ENCODE data around the gene DIDO1.

DIDO1 gene

GRCh38 chr20:62962221-62962879, 36.0 kb upstream of the DIDO1 start:
- DNase-seq: no peak

GRCh38 chr20:62961799-62962198, 35.5 kb upstream of the DIDO1 start:
- DNase-seq: no peak

GRCh38 chr20:62961310-62961783, 35.0 kb upstream of the DIDO1 start:
- DNase-seq: no peak

GRCh38 chr20:62960446-62961309, 34.4 kb upstream of the DIDO1 start:
- DNase-seq: peak in 1 of 3 experiments; percentile 24

- no peak for DNase-seq
Observed at GRCh38 chr20:62959998-62960436, 33.7 kb upstream of the DIDO1 start.

- no peak for DNase-seq
Observed at GRCh38 chr20:62959101-62959971, 33.0 kb upstream of the DIDO1 start.

- DNase-seq: no peak
Observed at GRCh38 chr20:62958388-62959100, 32.2 kb upstream of the DIDO1 start.

- DNase-seq: no peak
Observed at GRCh38 chr20:62957136-62958117, 31.1 kb upstream of the DIDO1 start.

- no peak for DNase-seq
Observed at GRCh38 chr20:62956387-62957135, 30.3 kb upstream of the DIDO1 start.

GRCh38 chr20:62955519-62956386, 29.4 kb upstream of the DIDO1 start:
- DNase-seq: peak in 2 of 3 experiments; percentile 18 to 45

- peak; percentile 61 to 95 (median 87) for DNase-seq
Observed at GRCh38 chr20:62953839-62954703, 27.8 kb upstream of the DIDO1 start.

- DNase-seq: no peak
Observed at GRCh38 chr20:62952968-62953838, 26.9 kb upstream of the DIDO1 start.

- DNase-seq: no peak
Observed at GRCh38 chr20:62952373-62952967, 26.2 kb upstream of the DIDO1 start, which contains the start of gene SLC17A9. SLC17A9 (plus strand) TSS chr20:62952709; CDS start chr20:62952831, 122 bp downstream.

GRCh38 chr20:62951896-62952372, 25.6 kb upstream of the DIDO1 start:
- DNase-seq: no peak

GRCh38 chr20:62951143-62951895, 25.0 kb upstream of the DIDO1 start:
- DNase-seq: no peak

GRCh38 chr20:62950741-62951140, 24.4 kb upstream of the DIDO1 start:
- no peak for DNase-seq

Data from NCI-H1417 (cell line).